GM18861 (cell line): ENCODE results near the gene CLSTN1.
"Not testable (repeated sequence)": the region's sequence is repeated elsewhere in the genome, so short reads cannot be mapped to it uniquely, and the experiment has no call there.

Experiments
- ATAC-seq: cut with Tn5 transposase; IDR thresholded peaks from one replicate; pipeline ENCODE4 v1.9.1; 2021; ENCODE audit not compliant: unreplicated experiment

Gene CLSTN1

DNA sequence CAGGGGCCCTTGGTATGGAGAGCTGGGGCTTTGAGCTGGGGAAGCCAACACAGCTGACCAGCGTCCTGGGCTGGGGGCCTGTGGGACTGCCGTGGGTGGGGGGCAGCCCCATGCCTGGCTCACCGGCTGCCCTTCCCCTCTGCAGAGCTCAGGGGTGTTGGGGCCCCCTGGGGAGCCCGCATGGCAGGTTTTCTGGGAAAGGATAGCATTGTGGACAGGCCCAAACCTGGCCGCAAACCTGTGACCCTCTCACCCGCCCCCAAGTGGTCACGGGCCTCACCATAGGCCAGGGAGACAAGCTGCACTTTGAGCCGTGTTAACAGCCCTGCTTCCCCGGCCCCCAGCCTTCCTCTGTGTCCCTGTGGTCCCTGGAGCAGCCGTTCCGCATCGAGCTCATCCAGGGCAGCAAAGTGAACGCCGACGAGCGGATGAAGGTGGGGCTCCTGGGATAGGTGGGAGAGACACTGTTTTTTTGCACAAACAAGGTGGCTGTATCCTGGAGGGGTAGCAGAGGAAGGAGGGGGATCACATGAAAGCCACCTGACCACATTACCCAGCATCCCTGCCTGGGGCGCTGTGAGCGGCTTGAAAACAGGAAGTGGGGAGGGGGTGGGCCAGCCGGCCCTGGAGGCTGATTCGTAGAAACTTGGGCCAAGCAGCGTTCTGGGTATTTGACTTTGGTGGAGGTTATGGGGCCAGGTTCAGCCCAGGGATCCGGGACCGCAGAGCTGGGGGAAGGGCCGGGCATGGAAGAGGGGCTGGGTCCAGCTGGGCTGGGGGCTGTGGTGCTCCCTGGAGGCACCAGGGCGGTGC, 106.4 kb downstream of the CLSTN1 start:
- ATAC-seq: peak; percentile 46

DNA sequence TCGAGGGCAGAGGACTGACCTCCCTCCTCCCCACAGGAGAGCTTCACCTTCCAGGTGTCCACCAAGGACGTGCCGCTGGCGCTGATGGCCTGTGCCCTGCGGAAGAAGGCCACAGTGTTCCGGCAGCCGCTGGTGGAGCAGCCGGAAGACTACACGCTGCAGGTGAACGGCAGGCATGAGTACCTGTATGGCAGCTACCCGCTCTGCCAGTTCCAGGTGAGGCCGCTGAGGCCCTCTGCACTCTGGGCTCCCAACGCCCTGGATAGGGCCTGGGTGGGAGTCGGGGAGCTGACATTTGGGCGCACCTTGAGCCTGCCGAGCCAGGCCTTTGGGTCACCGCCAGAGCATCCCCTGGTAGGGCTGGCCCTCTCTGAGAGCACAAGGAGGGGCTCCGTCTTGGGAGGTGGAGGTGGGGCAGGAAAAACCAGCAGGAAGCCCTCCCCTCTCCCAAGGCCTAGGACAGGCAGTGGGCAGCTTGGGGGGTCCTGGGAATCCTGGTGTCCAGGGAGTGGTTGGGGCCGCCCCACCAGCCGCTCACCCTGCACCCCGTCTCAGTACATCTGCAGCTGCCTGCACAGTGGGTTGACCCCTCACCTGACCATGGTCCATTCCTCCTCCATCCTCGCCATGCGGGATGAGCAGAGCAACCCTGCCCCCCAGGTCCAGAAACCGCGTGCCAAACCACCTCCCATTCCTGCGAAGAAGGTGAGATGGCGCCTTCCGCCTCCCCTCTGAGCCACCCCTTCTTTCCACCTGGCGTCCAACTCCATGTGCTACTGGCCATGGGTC, 107.2 kb downstream of the CLSTN1 start:
- no peak for ATAC-seq

DNA sequence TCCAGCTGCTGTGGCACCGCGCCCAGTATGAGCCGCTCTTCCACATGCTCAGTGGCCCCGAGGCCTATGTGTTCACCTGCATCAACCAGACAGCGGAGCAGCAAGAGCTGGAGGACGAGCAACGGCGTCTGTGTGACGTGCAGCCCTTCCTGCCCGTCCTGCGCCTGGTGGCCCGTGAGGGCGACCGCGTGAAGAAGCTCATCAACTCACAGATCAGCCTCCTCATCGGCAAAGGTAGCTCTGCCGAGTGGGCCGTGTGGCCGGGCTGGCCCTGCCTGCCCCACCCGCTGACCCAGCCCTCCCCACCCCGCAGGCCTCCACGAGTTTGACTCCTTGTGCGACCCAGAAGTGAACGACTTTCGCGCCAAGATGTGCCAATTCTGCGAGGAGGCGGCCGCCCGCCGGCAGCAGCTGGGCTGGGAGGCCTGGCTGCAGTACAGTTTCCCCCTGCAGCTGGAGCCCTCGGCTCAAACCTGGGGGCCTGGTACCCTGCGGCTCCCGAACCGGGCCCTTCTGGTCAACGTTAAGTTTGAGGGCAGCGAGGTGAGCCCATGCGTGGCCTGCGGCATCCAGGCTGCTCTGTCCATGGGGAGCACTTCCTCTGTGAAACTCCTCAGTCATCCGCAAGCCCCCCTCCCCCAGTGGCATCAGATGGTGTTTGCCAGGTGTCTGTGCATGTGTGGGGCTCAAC, 108.1 kb downstream of the CLSTN1 start:
- ATAC-seq: no peak

DNA sequence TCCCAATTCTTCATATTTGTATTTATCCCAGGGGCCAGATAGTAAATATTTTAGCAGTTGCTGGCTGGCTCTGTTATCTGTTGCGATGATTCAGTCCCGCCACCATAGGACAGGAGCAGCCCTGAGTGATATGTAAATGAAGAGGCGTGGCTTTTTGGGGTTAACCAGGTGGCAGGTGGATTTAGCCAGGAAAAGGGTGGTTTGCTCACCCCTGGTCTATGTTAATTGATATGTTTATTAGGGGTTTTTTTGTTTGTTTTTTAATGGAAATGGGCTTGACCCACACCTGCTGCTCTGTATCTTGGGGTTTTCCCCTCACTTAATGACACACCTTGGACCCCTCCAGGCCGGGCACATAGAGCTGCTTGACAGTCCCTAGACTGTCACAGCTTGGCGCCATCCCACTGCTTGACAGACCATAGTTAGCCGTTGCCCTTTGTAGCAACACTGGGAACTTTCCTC, 109.5 kb downstream of the CLSTN1 start:
- no peak for ATAC-seq

DNA sequence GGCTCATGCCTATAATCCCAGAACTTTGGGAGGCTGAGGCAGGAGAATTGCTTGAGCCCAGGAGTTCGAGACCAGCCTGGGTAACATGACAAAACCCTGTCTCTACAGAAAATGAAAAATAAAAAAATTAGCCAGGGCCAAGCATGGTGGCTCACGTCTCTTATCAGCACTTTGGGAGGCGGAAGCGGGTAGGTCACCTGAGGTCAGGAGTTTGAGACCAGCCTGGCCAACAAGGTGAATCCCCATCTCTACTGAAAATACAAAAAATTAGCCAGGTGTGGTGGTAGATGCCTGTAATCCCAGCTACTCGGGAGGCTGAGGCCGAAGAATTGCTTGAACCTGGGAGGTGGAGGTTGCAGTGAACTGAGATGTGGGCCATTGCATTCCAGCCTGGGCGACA, 111.0 kb downstream of the CLSTN1 start:
- not testable (repeated sequence) for ATAC-seq

DNA sequence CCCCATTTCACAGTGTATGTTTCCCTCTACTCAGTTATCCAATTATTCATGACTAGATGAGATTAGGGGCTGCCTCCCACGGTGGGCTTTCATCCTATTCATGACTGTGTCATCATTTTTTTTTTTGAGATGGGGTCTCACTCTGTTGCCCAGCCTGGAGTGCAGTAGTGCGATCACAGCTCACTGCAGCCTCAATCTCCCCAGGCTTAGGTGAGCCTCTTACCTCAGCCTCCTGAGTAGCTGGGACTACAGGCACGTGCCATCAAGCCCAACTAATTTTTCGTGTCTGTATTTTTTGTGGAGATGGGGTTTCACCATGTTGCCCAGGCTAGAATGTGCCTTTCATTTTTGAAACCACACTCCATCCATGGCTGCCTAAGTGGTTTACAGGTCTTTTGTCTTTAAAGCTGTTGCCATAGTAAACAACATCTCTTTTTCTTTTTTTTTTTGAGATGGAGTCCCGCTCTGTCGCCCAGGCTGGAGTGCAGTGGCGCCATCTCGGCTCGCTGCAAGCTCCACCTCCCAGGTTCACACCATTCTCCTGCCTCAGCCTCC, 112.2 kb downstream of the CLSTN1 start:
- ATAC-seq: no peak

DNA sequence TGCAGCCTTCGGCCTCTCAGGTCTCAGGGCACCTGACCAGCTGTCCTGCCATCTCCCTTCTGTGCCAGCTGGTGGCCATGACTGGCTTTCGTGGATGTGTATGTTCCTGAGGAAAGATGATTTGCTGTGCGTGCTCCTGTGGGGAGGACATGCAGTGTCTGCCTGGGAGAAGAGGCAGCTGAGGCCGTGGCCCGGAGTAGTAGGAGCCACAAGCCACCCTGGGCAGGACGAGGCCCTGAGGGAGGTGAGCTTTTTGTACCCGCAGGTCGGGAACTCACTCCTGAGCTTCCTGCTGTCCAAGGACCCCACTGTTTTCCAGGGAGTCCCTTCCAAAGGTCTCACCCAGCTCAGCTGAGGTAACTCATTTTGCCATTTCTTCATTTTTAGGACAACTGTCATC, 113.7 kb downstream of the CLSTN1 start:
- ATAC-seq: no peak

DNA sequence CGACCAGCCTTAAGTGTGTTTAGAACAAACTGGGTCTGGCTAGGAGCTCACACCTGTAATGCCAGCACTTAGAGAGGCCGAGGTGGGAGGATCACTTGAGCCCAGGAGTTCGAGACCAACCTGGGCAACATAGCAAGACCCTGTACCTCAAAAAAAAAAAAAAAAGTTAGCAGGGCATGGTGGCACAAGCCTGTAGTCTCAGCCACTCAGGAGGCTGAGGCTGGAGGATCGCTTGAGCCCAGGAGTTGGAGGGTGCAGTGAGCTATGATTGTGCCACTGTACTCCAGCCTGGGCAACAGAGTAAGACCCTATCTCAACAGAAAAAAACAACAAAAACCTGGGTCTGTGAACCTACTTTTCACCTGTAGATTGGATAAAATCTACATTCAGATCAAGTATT, 117.6 kb downstream of the CLSTN1 start:
- no peak for ATAC-seq

DNA sequence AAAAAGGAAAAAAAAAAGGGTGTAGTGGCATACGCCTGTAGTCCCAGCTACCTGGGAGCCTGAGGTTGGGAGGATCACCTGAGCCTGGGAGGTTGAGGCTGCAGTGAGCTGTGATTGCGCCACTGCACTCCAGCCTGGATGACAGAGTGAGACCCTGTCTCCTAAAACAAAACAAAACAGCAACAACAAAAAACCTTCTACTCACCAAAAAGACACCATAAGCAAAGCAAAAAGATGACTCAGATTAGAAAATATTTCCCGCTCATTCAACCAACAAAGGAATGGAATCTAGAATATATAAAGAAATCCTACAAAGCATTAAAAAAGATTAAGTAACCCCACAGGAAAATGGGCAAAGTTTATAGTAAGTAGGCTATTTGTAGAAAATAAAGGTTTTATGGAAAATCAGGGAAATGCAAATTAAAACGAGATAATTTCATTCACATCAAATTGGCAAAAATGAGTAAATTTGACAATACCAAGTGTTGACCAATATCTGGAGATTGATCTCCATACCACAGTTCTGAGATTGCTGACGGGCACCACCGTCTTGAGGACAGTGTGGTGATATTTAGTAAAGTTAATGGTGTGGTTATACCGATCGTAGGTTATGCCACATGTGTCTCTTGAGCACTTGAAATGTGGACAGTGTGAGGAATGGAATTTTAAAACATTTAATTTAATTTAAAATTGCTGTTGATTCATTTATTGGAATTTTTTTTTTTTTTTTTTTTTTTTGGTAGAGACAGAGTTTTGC, 118.2 kb downstream of the CLSTN1 start:
- ATAC-seq: no peak

DNA sequence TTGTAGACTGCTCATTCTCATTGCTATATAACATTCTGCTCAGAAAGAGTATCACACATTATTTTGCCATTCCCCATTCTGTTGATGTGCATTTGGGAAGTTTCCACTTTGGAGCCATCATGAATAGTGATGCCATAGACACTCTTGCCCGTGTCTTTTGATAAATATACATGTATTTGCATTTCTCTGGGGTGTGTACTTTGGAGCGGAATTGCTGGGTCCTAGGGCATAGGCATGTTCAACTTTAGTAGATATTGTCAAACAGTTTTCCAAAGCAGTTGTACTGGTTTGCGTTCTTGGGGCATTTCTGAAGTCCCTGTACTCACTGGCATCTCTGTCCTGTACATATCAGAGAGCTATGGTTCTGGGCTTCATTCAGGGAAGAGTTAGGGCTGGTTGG, 120.1 kb downstream of the CLSTN1 start:
- ATAC-seq: no peak

DNA sequence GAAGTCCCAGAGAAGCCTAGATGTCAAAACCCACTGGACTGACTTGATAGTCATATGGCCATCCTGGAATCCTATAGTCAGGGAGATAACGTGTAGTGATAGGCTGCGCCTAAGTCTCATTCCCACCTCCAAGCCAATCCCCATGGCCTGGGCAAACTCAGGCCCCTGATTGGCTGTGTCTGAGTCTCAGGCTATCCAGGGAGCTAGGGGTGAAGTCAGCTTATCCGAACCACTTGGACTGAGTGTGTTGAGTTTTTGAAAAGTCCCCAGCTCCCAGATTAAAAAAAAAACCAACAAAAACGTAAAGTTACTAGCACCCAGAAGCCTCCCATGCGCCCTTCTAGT, 120.6 kb downstream of the CLSTN1 start:
- ATAC-seq: no peak

DNA sequence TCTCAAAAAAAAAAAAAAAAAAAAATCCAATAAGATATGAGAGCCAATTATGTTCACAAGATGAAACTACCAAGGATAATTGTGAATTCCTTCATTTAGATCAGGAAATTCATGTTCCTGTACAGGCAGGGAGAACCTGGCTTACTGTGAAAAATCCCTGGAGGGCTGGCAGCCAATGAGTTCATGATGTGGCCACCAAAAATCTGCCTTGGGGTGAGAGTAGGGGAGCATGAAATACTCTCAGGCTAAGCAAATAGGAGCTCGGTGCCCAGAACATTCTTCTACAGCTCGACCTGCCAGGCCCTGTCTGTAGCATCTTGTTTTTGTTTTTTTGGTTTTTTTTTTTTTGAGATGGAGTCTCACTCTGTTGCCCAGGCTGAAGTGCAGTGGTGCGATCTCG, 122.1 kb downstream of the CLSTN1 start:
- ATAC-seq: no peak

DNA sequence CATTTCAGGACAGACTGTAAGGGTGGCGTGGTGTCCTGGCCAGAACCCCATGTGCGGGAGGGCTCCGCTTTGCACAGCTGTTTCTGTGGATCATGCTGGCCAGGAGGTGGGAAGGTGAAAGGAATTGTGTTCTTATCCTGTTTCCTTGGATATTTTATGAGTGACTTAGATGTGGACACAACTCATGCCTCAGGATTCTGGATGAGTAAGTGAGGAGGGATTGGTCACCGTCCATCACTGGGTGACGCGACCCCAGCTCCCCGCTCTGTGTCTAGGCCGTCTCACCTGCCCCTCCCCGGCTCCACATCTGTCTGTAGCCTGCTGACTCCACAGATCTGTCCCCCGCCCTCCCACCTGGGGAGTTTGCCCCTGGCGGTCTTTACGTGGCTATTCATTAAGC, 123.4 kb downstream of the CLSTN1 start:
- ATAC-seq: no peak

DNA sequence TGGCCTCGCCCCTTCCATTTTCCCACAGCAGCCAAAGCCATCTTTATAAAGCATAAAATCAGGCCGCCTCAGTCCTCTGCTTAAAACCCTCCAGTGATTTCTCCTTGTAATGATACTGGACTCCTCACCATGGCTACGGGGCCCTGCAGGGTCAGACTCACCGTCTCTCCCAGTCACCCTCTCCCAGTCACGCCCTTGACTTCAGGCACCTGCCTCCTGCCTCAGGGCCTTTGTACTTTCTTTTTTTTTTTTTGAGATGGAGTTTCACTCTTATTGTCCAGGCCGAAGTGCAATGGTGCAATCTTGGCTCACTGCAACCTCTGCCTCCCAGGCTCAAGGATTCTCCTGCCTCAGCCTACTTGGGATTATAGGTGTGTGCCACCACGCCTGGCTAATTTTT, 124.4 kb downstream of the CLSTN1 start:
- ATAC-seq: no peak

DNA sequence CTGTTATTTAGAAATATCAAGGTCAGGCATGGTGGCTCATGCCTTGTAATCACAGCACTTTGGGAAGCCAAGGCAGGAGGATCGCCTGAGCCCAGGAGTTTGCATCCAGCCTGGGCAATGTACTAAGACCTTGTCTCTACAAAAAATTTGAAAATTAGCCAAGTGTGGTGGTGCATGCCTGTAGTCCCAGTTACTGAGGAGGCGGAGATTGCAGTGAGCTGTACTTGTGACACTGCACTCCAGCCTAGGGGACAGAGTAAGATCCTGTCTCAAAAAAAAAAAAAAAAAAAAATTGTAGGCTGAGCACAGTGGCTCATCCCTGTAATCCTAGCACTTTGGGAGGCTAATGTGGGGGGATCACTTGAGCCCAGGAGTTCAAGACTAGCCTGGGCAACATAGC, 127.0 kb downstream of the CLSTN1 start:
- ATAC-seq: no peak

DNA sequence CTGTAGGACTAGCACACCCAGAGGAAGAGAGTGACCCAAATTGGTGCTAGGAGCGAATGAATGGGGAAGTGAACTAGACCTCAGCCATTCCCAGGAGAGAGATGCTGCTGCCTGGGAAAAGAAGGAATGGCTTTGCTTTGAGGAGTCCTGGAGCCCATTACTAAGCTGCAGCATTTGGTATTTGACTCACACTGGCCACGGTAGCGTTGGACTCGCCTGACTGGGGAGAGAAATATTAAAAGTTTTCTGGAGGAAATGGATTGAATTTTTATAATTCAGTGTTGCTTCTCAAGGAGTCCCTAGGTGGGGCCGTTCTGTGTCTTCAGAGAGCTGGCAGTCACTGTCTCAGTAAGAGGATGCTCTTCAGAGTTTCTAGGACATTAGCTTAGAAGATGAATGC, 132.1 kb downstream of the CLSTN1 start:
- ATAC-seq: no peak

DNA sequence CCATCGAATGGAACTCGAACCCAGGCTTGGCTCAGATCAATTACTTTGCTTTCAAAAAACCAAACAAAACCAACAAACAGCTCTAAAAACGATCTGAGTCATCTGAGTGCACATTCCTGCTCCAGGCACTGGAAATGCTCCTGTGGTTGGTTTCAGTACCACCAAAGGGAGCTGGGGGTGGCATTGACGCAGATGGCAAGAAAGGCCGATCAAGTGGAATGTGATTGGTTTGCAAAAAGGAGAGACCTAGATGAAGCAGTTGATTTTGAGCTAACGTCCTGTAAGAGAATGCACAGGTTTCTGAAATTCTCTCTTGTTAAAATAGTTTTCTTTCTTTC, 132.7 kb downstream of the CLSTN1 start:
- ATAC-seq: no peak

DNA sequence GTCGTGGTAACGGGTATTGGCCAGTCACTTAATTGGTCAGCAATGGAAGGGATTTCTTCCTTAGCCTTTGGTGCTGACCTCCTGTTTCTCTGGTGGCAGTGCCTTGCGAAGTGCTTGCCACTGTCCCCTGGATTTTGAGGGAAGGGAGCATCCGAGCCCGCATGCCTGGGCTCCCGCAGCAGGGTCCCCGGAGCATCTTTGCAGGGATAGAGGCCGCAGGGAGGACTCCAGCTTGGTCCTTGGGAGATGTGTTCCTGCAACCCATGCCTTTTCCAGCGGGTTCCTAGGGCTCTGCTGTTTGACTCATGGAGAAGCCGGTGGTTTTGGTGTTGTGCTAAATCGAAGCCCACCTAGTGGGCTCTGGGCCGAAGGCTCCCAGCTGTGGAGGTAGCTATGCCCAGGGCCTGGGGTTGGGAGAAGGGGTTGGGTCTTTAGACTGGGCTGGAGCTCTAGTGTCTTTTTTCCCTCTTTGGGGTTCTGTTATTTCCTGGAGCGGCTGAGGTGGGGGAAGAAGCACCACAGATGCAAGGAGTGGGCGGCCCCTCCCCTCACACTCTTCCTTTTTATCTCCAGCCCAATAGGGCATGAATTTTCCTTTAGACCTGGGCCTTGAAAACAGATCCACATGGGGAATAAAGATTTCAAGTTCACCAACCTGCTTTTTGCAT, 133.2 kb downstream of the CLSTN1 start:
- no peak for ATAC-seq

DNA sequence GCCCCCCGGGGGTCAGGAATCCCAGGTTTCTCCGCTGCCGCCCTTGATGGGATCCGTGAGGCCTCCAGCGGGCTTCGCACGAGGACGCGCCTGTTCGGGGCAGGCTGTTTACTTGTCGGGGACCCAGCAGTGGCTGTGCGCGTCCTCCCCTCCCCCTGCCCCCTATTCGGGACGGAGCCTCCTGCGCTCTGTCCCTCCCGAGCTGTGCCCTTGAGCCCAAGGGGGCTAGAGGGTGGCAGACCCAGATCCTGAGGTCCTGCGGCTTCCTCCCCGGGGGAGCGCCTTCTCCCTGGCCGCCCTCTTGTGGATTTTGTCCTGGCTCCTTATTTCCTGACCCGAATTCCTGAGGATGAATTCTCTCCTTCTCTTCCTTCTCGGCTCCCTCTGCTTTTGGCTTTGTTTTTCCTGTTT, 133.8 kb downstream of the CLSTN1 start:
- no peak for ATAC-seq

DNA sequence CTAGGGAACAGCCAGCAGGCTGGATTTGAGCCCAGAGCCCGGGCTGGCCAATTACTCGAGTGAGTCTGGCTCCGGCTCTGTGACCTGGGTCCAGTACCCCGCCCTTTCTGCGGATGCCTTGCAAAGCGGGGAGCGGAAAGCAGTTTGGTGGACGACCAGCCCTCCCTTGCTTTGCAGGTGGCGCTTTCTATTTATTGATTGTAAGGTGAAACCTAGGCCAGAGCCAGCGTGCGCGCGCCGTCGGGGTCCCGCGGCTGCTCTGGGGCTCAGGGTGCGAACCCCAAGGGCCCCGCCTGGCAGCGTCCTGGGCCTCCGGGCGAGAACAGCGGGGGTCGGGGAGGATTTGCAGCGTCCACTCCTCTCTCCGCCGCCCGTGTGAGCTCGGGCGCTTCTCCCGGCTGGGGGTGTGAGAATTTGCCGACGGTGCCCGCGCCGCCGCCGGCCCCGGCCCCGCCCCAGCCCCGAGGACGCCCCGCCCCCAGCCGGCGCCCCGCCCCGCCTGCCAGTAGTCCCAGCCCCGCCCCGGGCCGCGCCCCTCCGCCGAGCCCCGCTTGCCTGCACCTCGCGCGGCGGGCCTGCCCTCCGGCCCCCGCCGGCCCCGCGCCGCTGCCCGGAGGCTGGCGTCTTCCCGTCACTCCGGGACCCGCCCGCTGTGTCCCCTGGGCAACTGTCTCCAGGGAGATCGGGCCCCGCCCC, 134.6 kb downstream of the CLSTN1 start:
- peak; percentile 43 for ATAC-seq
